GM18907 (cell line): ENCODE results near the gene FBLN1.

Source experiments
- ATAC-seq: cut with Tn5 transposase; IDR thresholded peaks from one replicate; pipeline ENCODE4 v1.9.1; 2021; ENCODE audit warnings: mild to moderate bottlenecking, moderate library complexity; ENCODE audit not compliant: unreplicated experiment

The FBLN1 gene

GRCh38 chr22:45631140-45631840 is 128.6 kb downstream of the FBLN1 start:
- no peak for ATAC-seq

- ATAC-seq, result no peak
Observed at GRCh38 chr22:45631841-45632238, 129.2 kb downstream of the FBLN1 start.

- no peak for ATAC-seq
Observed at GRCh38 chr22:45632791-45633515, 130.3 kb downstream of the FBLN1 start.

GRCh38 chr22:45636683-45637082 is 134.0 kb downstream of the FBLN1 start:
- no peak for ATAC-seq

- no peak for ATAC-seq
Observed at GRCh38 chr22:45638197-45638596, 135.5 kb downstream of the FBLN1 start.

- ATAC-seq, result no peak
Observed at GRCh38 chr22:45638834-45639746, 136.4 kb downstream of the FBLN1 start.

- ATAC-seq, result no peak
Observed at GRCh38 chr22:45639747-45640102, 137.0 kb downstream of the FBLN1 start.

- no peak for ATAC-seq
Observed at GRCh38 chr22:45640291-45640940, 137.7 kb downstream of the FBLN1 start.

GRCh38 chr22:45640941-45641621 is 138.4 kb downstream of the FBLN1 start:
- ATAC-seq, result no peak

GRCh38 chr22:45642986-45643385 is 140.3 kb downstream of the FBLN1 start:
- no peak for ATAC-seq

- no peak for ATAC-seq
Observed at GRCh38 chr22:45644714-45645113, 142.0 kb downstream of the FBLN1 start.

GRCh38 chr22:45645150-45645525 is 142.5 kb downstream of the FBLN1 start:
- no peak for ATAC-seq

- ATAC-seq, result no peak
Observed at GRCh38 chr22:45645526-45646414, 143.1 kb downstream of the FBLN1 start.

- ATAC-seq, result no peak
Observed at GRCh38 chr22:45647532-45648225, 145.0 kb downstream of the FBLN1 start.

- no peak for ATAC-seq
Observed at GRCh38 chr22:45648301-45649117, 145.8 kb downstream of the FBLN1 start.

GRCh38 chr22:45649809-45650208 is 147.1 kb downstream of the FBLN1 start:
- no peak for ATAC-seq

- ATAC-seq, result no peak
Observed at GRCh38 chr22:45650721-45651120, 148.0 kb downstream of the FBLN1 start.
